Vagina (tissue), 2 donors: Measurements from ENCODE around the gene CCDC177. TPM values are rescaled to one million over a fixed set of nuclear protein-coding genes. Genes with fewer than 3 reads are reported as not detected.

Experiments
- DNase-seq, 2 donors: peaks; one replicate each; pipeline ENCODE4 v3.0.0-alpha.2; 2017; ENCODE audit errors: extremely low spot score in 2 of 2
- H3K27ac ChIP-seq: fragments of 200-600 bp; sonication (generic); one replicate; pipeline ENCODE4 v1.5.1; 2019
- H3K27me3 ChIP-seq: fragments of 200-600 bp; sonication (generic); one replicate; pipeline ENCODE4 v1.5.1; 2019
- H3K36me3 ChIP-seq, 2 donors: fragments of 200-600 bp; sonication (generic); one replicate each; pipeline ENCODE4 v1.5.1; 2017 to 2019
- H3K4me1 ChIP-seq: fragments of 200-600 bp; sonication (generic); one replicate; pipeline ENCODE4 v1.5.1; 2019
- H3K4me3 ChIP-seq, 2 donors: fragments of 200-600 bp; sonication (generic); 1 replicate in 1 of 2; 2 replicates in 1 of 2; pipeline ENCODE4 v1.5.1; 2016 to 2019
- H3K9me3 ChIP-seq: fragments of 200-600 bp; sonication (generic); one replicate; pipeline ENCODE4 v1.5.1; 2019
- CTCF ChIP-seq, 3 experiments: fragments of 450-650 bp in 2 of 3; fragments of 200-600 bp in 1 of 3; sonication (generic) in 1 of 3; IDR thresholded peaks; one replicate each; pipeline ENCODE4 v1.5.1; 2017 to 2019; ENCODE audit warnings: antibody characterized with exemption in 3 of 3, mild to moderate bottlenecking in 2 of 3, moderate library complexity in 2 of 3
- POLR2A ChIP-seq, 2 donors: fragments of 450-650 bp; IDR thresholded peaks; one replicate each; pipeline ENCODE4 v1.6.1; 2017; ENCODE audit warnings: antibody characterized with exemption in 2 of 2, mild to moderate bottlenecking in 2 of 2, moderate library complexity in 2 of 2
- POLR2AphosphoS5 ChIP-seq, 2 donors: sonication (generic); formaldehyde crosslinking; IDR thresholded peaks; one replicate each; pipeline ENCODE4 v1.9.0; 2017; ENCODE audit warnings: antibody characterized with exemption in 2 of 2, mild to moderate bottlenecking in 2 of 2, low read depth in 1 of 2; ENCODE audit not compliant: insufficient read depth in 1 of 2
- intact Hi-C: fragments of 100-400 bp; cut with DNase I; formaldehyde crosslinking; loops from one replicate; pipeline ENCODE4 v1.15.1; 2023
- total RNA-seq: library from RNA; depleted of rRNA; stranded (reverse); fragments of >200 nt; gene quantifications from one replicate; pipeline ENCODE4 v1.2.3, GENCODE V29; 2016

The CCDC177 gene
- total RNA-seq, 1 donor from 2014 or later, result not detected

GRCh38 chr14:69571449-69572029 is 3.1 kb downstream of the CCDC177 start:
- intact Hi-C loops, result loop anchor here (10.0 kb wide), 1 partner anchor 1013 kb away; no protein-coding TSS in a partner anchor

GRCh38 chr14:69570836-69571330 is 3.8 kb downstream of the CCDC177 start:
- no peak for TF ChIP-seq CTCF (IDR thresholded peaks at IDR 0.05)
- no peak for TF ChIP-seq POLR2AphosphoS5 (IDR thresholded peaks at IDR 0.05; ENCODE audit: insufficient read depth in 1 of 2, low read depth in 1 of 2)
- no peak for TF ChIP-seq POLR2A (IDR thresholded peaks at IDR 0.05)
- no peak for DNase-seq
- H3K27me3 ChIP-seq, result no peaks in the 10 kb centered on the region
- intact Hi-C loops, result loop anchor here (10.0 kb wide), 1 partner anchor 1014 kb away; no protein-coding TSS in a partner anchor
- H3K4me3 ChIP-seq, result no peak overlapping the region
- H3K36me3 ChIP-seq, result no peaks in the 10 kb centered on the region
- no peak overlapping the region for H3K27ac ChIP-seq
- no peaks in the 10 kb centered on the region for H3K9me3 ChIP-seq
- H3K4me1 ChIP-seq, result peaks cover 27% of the 10 kb centered on the region

More at GRCh38 chr14:69571449-69572029, 3.1 kb downstream of the CCDC177 start:
- DNase-seq, result no peak
- Histone ChIP-seq H3K27me3 (no peaks in the 10 kb centered on the region), H3K9me3 (no peaks in the 10 kb centered on the region), H3K4me1 (peaks cover 27% of the 10 kb centered on the region), H3K36me3 (no peaks in the 10 kb centered on the region), H3K27ac (no peak overlapping the region), H3K4me3 (peak overlapping the region; percentile 28 to 53)
- TF ChIP-seq POLR2A (IDR thresholded peaks at IDR 0.05), result no peak
- TF ChIP-seq POLR2AphosphoS5 (IDR thresholded peaks at IDR 0.05; ENCODE audit: insufficient read depth in 1 of 2, low read depth in 1 of 2), result no peak
- TF ChIP-seq CTCF (IDR thresholded peaks at IDR 0.05), result no peak

GRCh38 chr14:69569859-69570258 is 4.8 kb downstream of the CCDC177 start:
- Histone ChIP-seq H3K27ac (no peak overlapping the region), H3K4me1 (peaks cover 27% of the 10 kb centered on the region), H3K9me3 (no peaks in the 10 kb centered on the region), H3K4me3 (no peak overlapping the region), H3K36me3 (no peaks in the 10 kb centered on the region), H3K27me3 (no peaks in the 10 kb centered on the region)
- DNase-seq, result no peak
- TF ChIP-seq CTCF (IDR thresholded peaks at IDR 0.05), result no peak
- TF ChIP-seq POLR2AphosphoS5 (IDR thresholded peaks at IDR 0.05; ENCODE audit: insufficient read depth in 1 of 2, low read depth in 1 of 2), result no peak
- TF ChIP-seq POLR2A (IDR thresholded peaks at IDR 0.05), result no peak
- intact Hi-C loops, result loop anchor here (10.0 kb wide), 1 partner anchor 1015 kb away; no protein-coding TSS in a partner anchor

- Histone ChIP-seq H3K27ac (no peak overlapping the region), H3K4me1 (peaks cover 10% of the 10 kb centered on the region), H3K27me3 (no peaks in the 10 kb centered on the region), H3K4me3 (no peak overlapping the region), H3K9me3 (no peaks in the 10 kb centered on the region), H3K36me3 (no peaks in the 10 kb centered on the region)
- TF ChIP-seq POLR2A (IDR thresholded peaks at IDR 0.05) (no peak), CTCF (IDR thresholded peaks at IDR 0.05) (no peak), POLR2AphosphoS5 (IDR thresholded peaks at IDR 0.05; ENCODE audit: insufficient read depth in 1 of 2, low read depth in 1 of 2) (no peak)
- intact Hi-C loops, result no loop called here
- DNase-seq, result no peak
Observed at GRCh38 chr14:69567563-69567962, 7.1 kb downstream of the CCDC177 start.

GRCh38 chr14:69561893-69562292 is 12.8 kb downstream of the CCDC177 start:
- Histone ChIP-seq H3K9me3 (no peaks in the 10 kb centered on the region), H3K4me3 (no peak overlapping the region), H3K4me1 (no peaks in the 10 kb centered on the region), H3K36me3 (no peaks in the 10 kb centered on the region), H3K27me3 (no peaks in the 10 kb centered on the region), H3K27ac (no peak overlapping the region)
- intact Hi-C loops, result no loop called here
- no peak for TF ChIP-seq POLR2AphosphoS5 (IDR thresholded peaks at IDR 0.05; ENCODE audit: insufficient read depth in 1 of 2, low read depth in 1 of 2)
- TF ChIP-seq POLR2A (IDR thresholded peaks at IDR 0.05), result no peak
- TF ChIP-seq CTCF (IDR thresholded peaks at IDR 0.05), result no peak
- DNase-seq, result no peak
